ENCODE data around the gene STK31. TPM values are rescaled to one million over a fixed set of nuclear protein-coding genes. Genes with fewer than 3 reads are reported as not detected.
"Not testable (repeated sequence)": the region's sequence is repeated elsewhere in the genome, so short reads cannot be mapped to it uniquely, and the experiment has no call there.

Gene STK31
- total and polyA plus RNA-seq, 7 donors: 0.16 to 0.54 (median 0.23) TPM; not detected in 4

DNA sequence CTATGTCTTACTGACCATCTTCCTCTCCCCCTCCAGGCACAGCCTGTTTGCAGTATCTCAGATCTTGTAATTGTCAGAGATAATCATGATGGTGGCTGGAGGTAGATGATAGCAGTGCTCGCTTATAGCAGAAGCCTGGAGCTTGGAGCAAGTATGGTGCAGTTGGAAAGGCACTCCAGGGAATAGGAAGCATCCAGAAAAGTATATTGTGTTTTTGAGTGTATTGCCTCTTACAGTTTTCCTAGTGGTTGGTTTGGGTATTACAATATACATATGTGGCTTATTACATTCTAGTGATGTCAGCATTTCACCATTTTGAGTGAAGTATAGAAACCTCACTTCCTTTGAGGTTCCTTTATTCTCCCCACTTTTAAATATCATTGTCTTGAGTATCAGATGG, 101.5 kb downstream of the STK31 start:
- no peak overlapping the region for H3K4me3 ChIP-seq
- 95 to 97% methylated on average over 1 of the region's 1 CpG for WGBS, 2 donors
- peaks cover 0 to 4% (median 0%) of the 10 kb centered on the region in 4 donors for H3K9me3 ChIP-seq
- peaks cover 0 to 3% (median 0%) of the 10 kb centered on the region in 4 donors for H3K36me3 ChIP-seq
- intact Hi-C loops (cut with DNase I): no loop called here
- no peaks in the 10 kb centered on the region for H3K27me3 ChIP-seq
- no peaks in the 10 kb centered on the region for H3K4me1 ChIP-seq
- no peak overlapping the region for H3K27ac ChIP-seq
- TF ChIP-seq, protein P1, sequence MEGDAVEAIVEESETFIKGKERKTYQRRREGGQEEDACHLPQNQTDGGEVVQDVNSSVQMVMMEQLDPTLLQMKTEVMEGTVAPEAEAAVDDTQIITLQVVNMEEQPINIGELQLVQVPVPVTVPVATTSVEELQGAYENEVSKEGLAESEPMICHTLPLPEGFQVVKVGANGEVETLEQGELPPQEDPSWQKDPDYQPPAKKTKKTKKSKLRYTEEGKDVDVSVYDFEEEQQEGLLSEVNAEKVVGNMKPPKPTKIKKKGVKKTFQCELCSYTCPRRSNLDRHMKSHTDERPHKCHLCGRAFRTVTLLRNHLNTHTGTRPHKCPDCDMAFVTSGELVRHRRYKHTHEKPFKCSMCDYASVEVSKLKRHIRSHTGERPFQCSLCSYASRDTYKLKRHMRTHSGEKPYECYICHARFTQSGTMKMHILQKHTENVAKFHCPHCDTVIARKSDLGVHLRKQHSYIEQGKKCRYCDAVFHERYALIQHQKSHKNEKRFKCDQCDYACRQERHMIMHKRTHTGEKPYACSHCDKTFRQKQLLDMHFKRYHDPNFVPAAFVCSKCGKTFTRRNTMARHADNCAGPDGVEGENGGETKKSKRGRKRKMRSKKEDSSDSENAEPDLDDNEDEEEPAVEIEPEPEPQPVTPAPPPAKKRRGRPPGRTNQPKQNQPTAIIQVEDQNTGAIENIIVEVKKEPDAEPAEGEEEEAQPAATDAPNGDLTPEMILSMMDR (IDR thresholded peaks at IDR 0.05): peak in 1 of 4 experiments; percentile 23
- no peak for TF ChIP-seq POLR2AphosphoS5 (IDR thresholded peaks at IDR 0.05)
- no peak for DNase-seq

DNA sequence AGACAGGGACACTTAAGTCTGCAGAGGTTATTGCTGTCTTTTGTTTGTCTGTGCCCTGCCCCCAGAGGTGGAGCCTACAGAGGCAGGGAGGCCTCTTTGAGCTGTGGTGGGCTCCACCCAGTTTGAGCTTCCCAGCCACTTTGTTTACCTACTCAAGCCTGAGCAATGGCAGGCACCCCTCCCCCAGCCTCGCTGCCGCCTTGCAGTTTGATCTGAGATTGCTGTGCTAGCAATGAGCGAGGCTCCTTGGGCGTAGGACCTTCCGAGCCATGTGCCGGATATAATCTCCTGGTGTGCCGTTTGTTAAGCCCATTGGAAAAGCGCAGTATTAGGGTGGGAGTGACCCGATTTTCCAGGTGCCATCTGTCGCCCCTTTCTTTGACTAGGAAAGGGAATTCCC, 118.1 kb downstream of the STK31 start:
- H3K4me1 ChIP-seq; H3K4me3 ChIP-seq; DNase-seq; H3K36me3 ChIP-seq; H3K27ac ChIP-seq; H3K9me3 ChIP-seq; intact Hi-C loops (cut with DNase I); H3K27me3 ChIP-seq: not testable (repeated sequence)
- 94 to 97% methylated on average over 10 of the region's 10 CpGs for WGBS, 2 donors

- 80 to 83% methylated on average over 4 of the region's 4 CpGs for WGBS, 2 donors
These were observed 122.7 kb downstream of the STK31 start for GRCh38 chr7:23832733-23833132.

GRCh38 chr7:23833405-23833804, 123.4 kb downstream of the STK31 start:
- Histone ChIP-seq H3K27ac (no peak overlapping the region), H3K36me3 (no peaks in the 10 kb centered on the region), H3K9me3 (peaks cover 0 to 12% (median 0%) of the 10 kb centered on the region in 4 donors), H3K27me3 (no peaks in the 10 kb centered on the region), H3K4me1 (no peaks in the 10 kb centered on the region), H3K4me3 (no peak overlapping the region)
- no peak for DNase-seq
- intact Hi-C loops (cut with DNase I): no loop called here
- WGBS, 2 donors: 87 to 91% methylated on average over 3 of the region's 3 CpGs
- TF ChIP-seq EP300 (IDR thresholded peaks at IDR 0.05) (no peak), POLR2AphosphoS5 (IDR thresholded peaks at IDR 0.05) (no peak), POLR2A (IDR thresholded peaks at IDR 0.05) (no peak)
- TF ChIP-seq, protein P1 (IDR thresholded peaks at IDR 0.05): no peak

More at GRCh38 chr7:23832733-23833132, 122.7 kb downstream of the STK31 start:
- DNase-seq; H3K4me3 ChIP-seq; H3K36me3 ChIP-seq; H3K27ac ChIP-seq; H3K4me1 ChIP-seq; H3K27me3 ChIP-seq; intact Hi-C loops (cut with DNase I): not testable (repeated sequence)
- peaks cover 0 to 12% (median 0%) of the 10 kb centered on the region in 4 donors for H3K9me3 ChIP-seq

- H3K4me1 ChIP-seq; H3K36me3 ChIP-seq; H3K27me3 ChIP-seq; H3K27ac ChIP-seq; intact Hi-C loops (cut with DNase I); DNase-seq; H3K4me3 ChIP-seq; H3K9me3 ChIP-seq: not testable (repeated sequence)
- 54 to 68% methylated on average over 8 of the region's 8 CpGs for WGBS, 2 donors
These were observed 134.8 kb downstream of the STK31 start for GRCh38 chr7:23844837-23845236.

DNA sequence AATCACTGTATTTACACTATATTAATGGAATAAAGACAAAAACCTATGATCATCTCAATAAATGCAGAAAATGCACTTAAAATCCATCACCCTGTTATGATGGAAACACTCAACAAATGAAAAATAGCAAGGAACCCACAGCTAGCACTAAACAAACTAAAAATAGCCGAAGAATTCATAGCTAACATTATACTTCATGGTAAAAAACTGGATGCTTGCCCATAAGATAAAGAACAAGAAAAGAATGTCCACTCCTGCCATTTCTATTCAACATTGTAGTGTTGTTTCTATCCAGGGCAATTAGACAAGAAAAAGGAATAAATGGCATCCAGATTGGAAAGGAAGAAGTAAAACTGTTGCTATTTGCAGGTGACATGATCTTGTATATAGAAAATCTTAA, 142.1 kb downstream of the STK31 start:
- no peaks in the 10 kb centered on the region for H3K4me1 ChIP-seq
- DNase-seq: no peak
- no peak overlapping the region for H3K27ac ChIP-seq
- no peaks in the 10 kb centered on the region for H3K27me3 ChIP-seq
- H3K9me3 ChIP-seq: no peaks in the 10 kb centered on the region
- H3K36me3 ChIP-seq: no peaks in the 10 kb centered on the region
- TF ChIP-seq, protein P1 (IDR thresholded peaks at IDR 0.05): no peak
- TF ChIP-seq POLR2A (IDR thresholded peaks at IDR 0.05) (no peak), POLR2AphosphoS5 (IDR thresholded peaks at IDR 0.05) (no peak), EP300 (IDR thresholded peaks at IDR 0.05) (no peak)
- H3K4me3 ChIP-seq: no peak overlapping the region
- WGBS, 2 donors: 42 to 46% methylated on average over 1 of the region's 1 CpG
- intact Hi-C loops (cut with DNase I): no loop called here
